ENCODE results near the gene OTP.

DNA sequence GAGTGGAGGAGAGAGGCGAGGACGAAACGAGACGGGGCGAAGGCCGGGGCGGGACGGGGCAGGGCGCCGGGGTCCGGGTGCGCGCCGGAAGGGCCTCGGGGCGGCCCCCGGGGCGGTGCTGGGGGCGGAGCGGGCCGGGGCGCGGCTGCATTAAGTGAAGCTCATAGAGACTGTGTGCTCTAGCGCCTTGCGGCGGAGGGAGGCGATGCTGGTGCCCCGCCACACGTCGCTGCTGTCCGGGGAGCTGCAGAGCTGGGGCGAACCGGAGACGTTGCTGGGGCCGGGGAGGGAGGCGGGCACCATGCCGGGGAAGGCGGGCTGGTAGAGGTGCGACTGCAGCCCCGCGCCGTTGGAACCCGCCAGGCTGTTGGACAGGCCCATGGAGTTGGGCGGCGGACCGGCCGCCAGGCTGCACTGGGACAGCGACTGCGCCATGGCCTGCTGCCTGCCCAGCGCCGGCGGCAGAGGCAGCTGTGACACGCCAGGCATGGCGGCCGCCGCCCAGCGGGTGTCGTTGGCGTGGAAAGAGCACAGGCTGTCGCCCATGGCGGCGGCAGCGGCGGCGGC lies 8.3 kb downstream of the OTP start:
- peak in 1 of 4 experiments; percentile 18 for TF ChIP-seq CTCF (IDR thresholded peaks at IDR 0.05)
- no peak for TF ChIP-seq POLR2A (IDR thresholded peaks at IDR 0.05)
- TF ChIP-seq POLR2AphosphoS5 (IDR thresholded peaks at IDR 0.05) = no peak

Measured in prostate gland (tissue), 2 donors.